Loucy (cell line): ENCODE measurements around the gene FAM193B.
"Not testable (repeated sequence)": the region's sequence is repeated elsewhere in the genome, so short reads cannot be mapped to it uniquely, and the experiment has no call there.

Source experiments
- H2AFZ ChIP-seq: fragments of 200-600 bp; sonication (generic); 2 replicates; pipeline ENCODE4 v1.6.0; 2016; ENCODE audit warnings: antibody characterized with exemption, mild to moderate bottlenecking, low read length, moderate library complexity
- H3F3A ChIP-seq: fragments of 200-600 bp; 2 replicates; pipeline ENCODE4 v1.6.0; 2016; ENCODE audit warnings: antibody characterized with exemption, low read depth, mild to moderate bottlenecking
- H3K27me3 ChIP-seq: fragments of 200-600 bp; sonication (generic); 2 replicates; pipeline ENCODE4 v1.6.1; 2014; ENCODE audit warnings: low read length, mild to moderate bottlenecking; ENCODE audit not compliant: insufficient read depth, poor library complexity, severe bottlenecking
- H3K36me3 ChIP-seq: fragments of 200-600 bp; sonication (generic); 2 replicates; pipeline ENCODE4 v1.6.1; 2016; ENCODE audit warnings: low read length; ENCODE audit not compliant: insufficient read depth
- H3K4me1 ChIP-seq: fragments of 200-600 bp; sonication (generic); 2 replicates; pipeline ENCODE4 v1.5.1; 2014; ENCODE audit warnings: low read length, mild to moderate bottlenecking; ENCODE audit not compliant: insufficient read depth, poor library complexity, severe bottlenecking
- H3K4me2 ChIP-seq: fragments of 200-600 bp; sonication (generic); 2 replicates; pipeline ENCODE4 v1.6.0; 2014; ENCODE audit warnings: antibody characterized with exemption, low read length, low read depth, mild to moderate bottlenecking; ENCODE audit not compliant: poor library complexity, severe bottlenecking
- H3K4me3 ChIP-seq: fragments of 200-600 bp; sonication (generic); 2 replicates; pipeline ENCODE4 v1.5.1; 2014; ENCODE audit warnings: low read length, mild to moderate bottlenecking, mixed read lengths; ENCODE audit not compliant: poor library complexity, severe bottlenecking
- H3K79me2 ChIP-seq: fragments of 200-600 bp; sonication (generic); 2 replicates; pipeline ENCODE4 v1.6.1; 2014; ENCODE audit warnings: low read length; ENCODE audit not compliant: insufficient read depth
- H3K9ac ChIP-seq: fragments of 200-600 bp; sonication (generic); 2 replicates; pipeline ENCODE4 v1.6.0; 2014; ENCODE audit warnings: mild to moderate bottlenecking, low read depth, low read length, moderate library complexity; ENCODE audit not compliant: poor library complexity, severe bottlenecking
- H3K9me2 ChIP-seq: fragments of 200-600 bp; sonication (generic); replicated peaks from 2 replicates; pipeline ENCODE4 v1.6.1; 2016; ENCODE audit warnings: low read depth, low read length, mixed read lengths
- H3K9me3 ChIP-seq: fragments of 200-600 bp; sonication (generic); 2 replicates; pipeline ENCODE4 v1.6.1; 2014; ENCODE audit warnings: mild to moderate bottlenecking, antibody characterized with exemption, low read length, low read depth; ENCODE audit not compliant: insufficient read depth
- H4K20me1 ChIP-seq: fragments of 200-600 bp; sonication (generic); 2 replicates; pipeline ENCODE4 v1.6.0; 2014; ENCODE audit warnings: antibody characterized with exemption, low read length, mild to moderate bottlenecking; ENCODE audit not compliant: insufficient read depth, poor library complexity, severe bottlenecking
- EZH2phosphoT487 ChIP-seq: fragments of 200-600 bp; IDR thresholded peaks from 2 replicates; pipeline ENCODE4 v1.6.1; 2018; ENCODE audit warnings: antibody characterized with exemption, mild to moderate bottlenecking, moderate library complexity, borderline replicate concordance
- TF ChIP-seq, protein P1 (sequence below): fragments of 200-600 bp; sonication (generic); conservative IDR thresholded peaks from 2 replicates; pipeline ENCODE4 v1.5.1; 2014; ENCODE audit warnings: mild to moderate bottlenecking, antibody characterized with exemption, low read length

The FAM193B gene

DNA sequence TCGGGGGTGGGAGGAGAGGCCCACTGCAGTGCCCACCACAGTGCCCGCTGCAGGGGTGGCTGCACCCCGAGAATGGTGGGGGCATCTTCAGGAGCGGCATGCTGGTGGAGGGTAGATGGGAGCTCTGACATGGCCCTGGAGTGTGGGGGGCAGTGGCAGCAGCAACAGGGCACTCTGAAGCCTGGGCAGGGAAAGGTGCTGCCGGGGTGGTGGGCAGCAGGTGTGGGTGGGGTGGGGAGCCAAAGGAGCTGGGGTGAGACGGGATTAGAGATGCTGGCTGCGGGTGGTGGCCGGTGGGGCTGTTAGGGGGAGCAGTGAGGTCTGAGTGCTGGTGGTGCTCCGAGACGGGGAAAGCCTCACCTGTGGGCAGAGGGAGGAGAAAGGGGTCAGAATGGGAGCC lies 18.0 kb downstream of the FAM193B start:
- H3K79me2 ChIP-seq: no peaks in the 10 kb centered on the region
- H3K36me3 ChIP-seq: peaks cover 17% of the 10 kb centered on the region; the same call in 1 of the 2 replicates
- H4K20me1 ChIP-seq: no peaks in the 10 kb centered on the region
- no peaks in the 10 kb centered on the region for H3K9me2 ChIP-seq
- H3K9me3 ChIP-seq: no peaks in the 10 kb centered on the region
- H3F3A ChIP-seq: no peaks in the 10 kb centered on the region
- H3K4me3 ChIP-seq: no peak overlapping the region
- H3K4me2 ChIP-seq: no peak overlapping the region
- H3K27me3 ChIP-seq: no peaks in the 10 kb centered on the region
- TF ChIP-seq, protein P1, sequence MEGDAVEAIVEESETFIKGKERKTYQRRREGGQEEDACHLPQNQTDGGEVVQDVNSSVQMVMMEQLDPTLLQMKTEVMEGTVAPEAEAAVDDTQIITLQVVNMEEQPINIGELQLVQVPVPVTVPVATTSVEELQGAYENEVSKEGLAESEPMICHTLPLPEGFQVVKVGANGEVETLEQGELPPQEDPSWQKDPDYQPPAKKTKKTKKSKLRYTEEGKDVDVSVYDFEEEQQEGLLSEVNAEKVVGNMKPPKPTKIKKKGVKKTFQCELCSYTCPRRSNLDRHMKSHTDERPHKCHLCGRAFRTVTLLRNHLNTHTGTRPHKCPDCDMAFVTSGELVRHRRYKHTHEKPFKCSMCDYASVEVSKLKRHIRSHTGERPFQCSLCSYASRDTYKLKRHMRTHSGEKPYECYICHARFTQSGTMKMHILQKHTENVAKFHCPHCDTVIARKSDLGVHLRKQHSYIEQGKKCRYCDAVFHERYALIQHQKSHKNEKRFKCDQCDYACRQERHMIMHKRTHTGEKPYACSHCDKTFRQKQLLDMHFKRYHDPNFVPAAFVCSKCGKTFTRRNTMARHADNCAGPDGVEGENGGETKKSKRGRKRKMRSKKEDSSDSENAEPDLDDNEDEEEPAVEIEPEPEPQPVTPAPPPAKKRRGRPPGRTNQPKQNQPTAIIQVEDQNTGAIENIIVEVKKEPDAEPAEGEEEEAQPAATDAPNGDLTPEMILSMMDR: no peak
- TF ChIP-seq EZH2phosphoT487: no peak
- H2AFZ ChIP-seq: no peak overlapping the region
- H3K4me1 ChIP-seq: no peaks in the 10 kb centered on the region
- no peak overlapping the region for H3K9ac ChIP-seq

DNA sequence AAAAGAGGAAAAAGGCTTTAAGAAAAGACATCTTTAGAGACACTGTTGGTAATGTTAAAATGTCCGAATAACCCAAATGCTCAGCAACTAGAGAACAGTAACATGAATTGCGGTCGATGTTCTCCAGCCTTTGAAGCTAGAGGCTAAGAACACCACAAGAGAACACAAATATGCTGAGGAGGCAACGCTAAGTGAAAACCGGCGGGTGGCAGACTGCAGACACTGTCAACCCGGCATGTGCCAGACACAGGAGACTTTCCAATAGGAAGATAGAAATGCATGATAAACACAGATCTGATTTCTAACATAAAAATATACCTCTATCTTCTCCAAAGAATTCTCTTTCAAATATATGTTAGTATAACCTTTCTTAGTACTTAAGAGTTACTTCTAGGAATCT lies 19.2 kb downstream of the FAM193B start:
- Histone ChIP-seq H3K4me3 (no peak overlapping the region), H3K4me1 (no peaks in the 10 kb centered on the region), H3K27me3 (no peaks in the 10 kb centered on the region), H2AFZ (no peak overlapping the region), H3K9me3 (no peaks in the 10 kb centered on the region), H4K20me1 (no peaks in the 10 kb centered on the region), H3K36me3 (peaks cover 17% of the 10 kb centered on the region; the same call in 1 of the 2 replicates), H3K9ac (no peak overlapping the region), H3K4me2 (no peak overlapping the region), H3K9me2 (no peaks in the 10 kb centered on the region), H3F3A (no peaks in the 10 kb centered on the region), H3K79me2 (no peaks in the 10 kb centered on the region)
- TF ChIP-seq EZH2phosphoT487: no peak

DNA sequence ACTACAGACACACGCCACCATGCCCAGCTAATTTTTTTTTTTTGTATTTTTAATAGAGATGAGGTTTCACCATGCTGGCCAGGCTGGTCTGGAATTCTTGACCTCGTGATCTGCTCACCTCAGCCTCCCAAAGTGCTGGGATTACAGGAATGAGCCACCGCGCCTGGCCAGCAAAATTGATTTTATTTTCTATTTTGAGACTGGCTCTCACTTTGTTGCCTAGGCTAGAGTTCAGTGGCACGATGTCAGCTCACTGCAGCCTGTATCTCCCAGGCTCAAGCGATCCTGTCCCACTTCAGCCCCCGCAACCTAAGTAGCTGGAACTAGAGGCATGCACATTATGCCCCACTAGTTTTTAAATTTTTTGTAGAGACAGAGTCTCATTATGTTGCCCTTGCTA lies 19.9 kb downstream of the FAM193B start:
- H3K4me1 ChIP-seq, H3K4me2 ChIP-seq, H3K79me2 ChIP-seq: not testable (repeated sequence)

DNA sequence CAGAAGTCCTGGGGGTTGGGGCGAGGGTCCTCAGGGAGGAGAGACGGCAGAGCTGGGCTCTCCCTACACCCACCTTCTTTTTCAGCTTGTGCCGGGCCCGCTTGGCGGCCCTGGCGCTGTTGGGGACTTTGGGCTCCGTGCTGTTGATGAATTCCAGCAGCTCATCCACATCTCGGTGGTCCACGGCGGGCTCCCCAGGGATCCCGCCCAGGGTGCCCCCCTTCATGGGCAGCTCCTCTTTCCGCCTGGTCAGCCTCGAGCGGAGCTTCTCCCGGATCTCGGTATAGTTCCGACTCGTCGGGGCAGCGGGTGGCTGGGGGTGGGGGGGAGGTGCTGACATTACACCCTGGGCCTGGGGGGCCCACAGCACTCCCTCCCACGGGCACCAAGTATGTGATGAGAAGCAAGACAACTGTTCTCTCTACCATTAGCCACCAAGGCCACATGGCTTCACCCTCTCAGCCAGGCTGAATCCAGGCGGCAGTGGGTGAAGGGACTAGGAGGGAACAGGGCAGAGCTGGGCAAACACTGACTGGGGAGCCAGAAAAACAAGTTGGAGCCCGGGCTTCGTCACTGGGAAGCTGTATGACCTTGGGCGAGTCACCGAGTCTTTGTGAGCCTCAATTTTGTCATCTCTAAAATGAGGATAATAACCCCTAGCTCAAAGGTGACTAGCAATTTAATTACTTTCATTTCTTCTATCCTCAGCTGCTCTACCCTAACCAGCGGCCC lies 23.0 kb downstream of the FAM193B start:
- TF ChIP-seq, protein P1: no peak
- TF ChIP-seq EZH2phosphoT487: no peak
- no peak overlapping the region for H3K4me3 ChIP-seq
- no peaks in the 10 kb centered on the region for H3K9me2 ChIP-seq
- no peak overlapping the region for H3K4me2 ChIP-seq
- H4K20me1 ChIP-seq: no peaks in the 10 kb centered on the region
- no peaks in the 10 kb centered on the region for H3K4me1 ChIP-seq
- no peaks in the 10 kb centered on the region for H3F3A ChIP-seq
- no peak overlapping the region for H3K9ac ChIP-seq
- no peaks in the 10 kb centered on the region for H3K79me2 ChIP-seq
- peaks cover 3% of the 10 kb centered on the region; the same call in 1 of the 2 replicates for H3K36me3 ChIP-seq
- H3K27me3 ChIP-seq: no peaks in the 10 kb centered on the region
- H2AFZ ChIP-seq: no peak overlapping the region
- no peaks in the 10 kb centered on the region for H3K9me3 ChIP-seq

More for the DNA sequence above, 19.9 kb downstream of the FAM193B start:
- H3K27me3 ChIP-seq, H4K20me1 ChIP-seq, H3K9me3 ChIP-seq, H2AFZ ChIP-seq, H3K4me3 ChIP-seq, H3K9ac ChIP-seq, H3K9me2 ChIP-seq, H3F3A ChIP-seq: not testable (repeated sequence)
- peaks cover 17% of the 10 kb centered on the region; the same call in 1 of the 2 replicates for H3K36me3 ChIP-seq
